Activated effector memory CD4-positive, alpha-beta T cell treated with Interleukin-2 at 50 U/mL for 16 hours (primary cell): ENCODE data around the gene PODXL.

Experiments used
- DNase-seq: peaks from one replicate; pipeline ENCODE4 v3.0.0-alpha.2; 2020

PODXL gene

DNA sequence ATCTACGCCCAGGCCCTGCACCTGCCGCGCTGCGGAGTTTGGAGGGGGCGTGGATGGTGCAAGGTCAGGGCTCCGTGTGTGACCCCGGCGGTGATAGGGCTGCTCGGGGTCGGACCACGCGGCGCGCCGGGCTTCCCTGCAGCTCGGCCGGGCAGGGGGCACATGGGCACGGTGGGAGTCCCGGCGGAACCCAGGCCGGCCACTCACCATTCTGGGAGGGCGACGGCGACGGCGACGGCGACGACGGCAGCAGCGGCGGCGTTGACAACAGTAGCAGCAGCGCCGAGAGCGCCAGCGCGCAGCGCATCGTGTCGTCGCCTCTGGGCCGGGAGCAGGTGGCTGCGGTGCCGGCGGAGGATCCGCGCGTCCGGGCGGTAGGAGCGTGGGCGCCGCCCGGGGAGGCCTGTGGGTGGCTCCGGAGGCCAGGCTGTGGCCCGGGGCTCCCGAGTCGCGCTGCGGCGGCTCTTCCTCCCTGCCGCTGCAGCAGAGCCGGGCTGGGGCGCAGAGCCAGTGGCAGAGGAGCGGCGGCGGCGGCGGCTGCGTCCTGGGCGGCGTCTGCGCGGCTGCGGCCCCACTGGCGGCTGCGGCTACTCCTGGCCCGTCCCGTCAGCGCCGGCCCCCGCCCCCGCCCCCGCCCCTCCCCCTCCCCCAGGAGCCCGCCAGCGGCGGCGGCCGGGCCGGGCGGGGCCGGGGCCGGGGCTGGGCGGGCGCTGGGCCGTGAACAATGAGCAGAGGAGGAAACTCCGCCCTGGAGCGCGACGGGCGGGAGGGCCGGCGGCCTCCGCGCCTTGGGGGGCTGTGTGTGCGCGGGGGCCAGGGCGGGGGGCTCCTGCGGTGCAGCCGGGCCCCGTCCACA, at the start of gene PODXL:
Gene PODXL (minus strand): TSS at position 576 of the 856 bp plus-strand sequence. CDS start 269 bp downstream, at position 307.
- peak; percentile 49 for DNase-seq

DNA sequence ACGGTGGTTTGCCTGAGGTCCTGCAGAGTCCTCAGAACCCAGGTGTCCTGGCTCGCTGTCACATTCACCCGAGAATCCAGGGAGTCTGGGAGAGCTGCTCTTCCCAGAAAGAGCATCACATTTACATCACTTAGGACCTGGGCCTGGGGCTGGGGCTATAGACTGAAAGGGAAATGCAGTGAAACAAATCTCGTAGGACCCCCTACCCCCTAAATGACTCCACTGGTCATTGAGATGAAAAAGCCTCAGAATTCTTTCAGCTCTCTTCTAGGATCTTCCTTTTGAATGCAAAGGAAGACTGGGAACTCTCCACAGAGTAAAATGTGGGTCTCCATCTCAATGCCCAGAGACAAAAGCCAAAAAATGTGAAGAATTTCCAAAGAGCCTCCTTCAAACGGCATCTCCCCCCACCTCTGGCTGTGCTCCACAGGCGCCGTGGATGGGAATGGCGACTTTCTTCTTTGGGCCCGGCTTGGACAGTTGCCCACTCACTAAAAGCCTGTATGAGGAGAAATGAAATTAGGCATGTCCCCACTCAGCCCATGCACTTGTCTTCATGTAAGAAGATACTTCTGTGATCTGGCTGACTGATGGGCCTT, 49.0 kb upstream of the PODXL start:
- no peak for DNase-seq

DNA sequence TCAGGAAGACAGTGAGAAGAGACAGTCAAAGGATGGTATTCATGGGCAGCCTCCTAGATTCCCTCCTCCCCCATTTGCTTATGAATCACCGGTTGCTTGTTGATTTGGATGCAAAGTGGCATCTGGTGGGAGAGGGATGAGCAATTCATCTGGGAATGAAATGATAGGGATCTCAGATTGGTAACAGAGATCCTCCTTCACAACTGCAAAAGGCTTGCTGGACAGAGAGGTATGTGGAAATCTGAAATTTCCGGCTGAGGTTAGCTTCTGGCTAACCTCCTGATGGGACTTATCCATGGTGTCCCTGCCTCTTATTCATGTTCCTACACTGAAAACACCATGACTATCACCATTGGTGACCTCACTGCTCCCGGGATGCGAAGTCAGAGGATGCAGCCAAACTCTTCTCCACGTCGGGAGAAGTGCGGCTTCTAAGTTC, 48.4 kb upstream of the PODXL start:
- no peak for DNase-seq

DNA sequence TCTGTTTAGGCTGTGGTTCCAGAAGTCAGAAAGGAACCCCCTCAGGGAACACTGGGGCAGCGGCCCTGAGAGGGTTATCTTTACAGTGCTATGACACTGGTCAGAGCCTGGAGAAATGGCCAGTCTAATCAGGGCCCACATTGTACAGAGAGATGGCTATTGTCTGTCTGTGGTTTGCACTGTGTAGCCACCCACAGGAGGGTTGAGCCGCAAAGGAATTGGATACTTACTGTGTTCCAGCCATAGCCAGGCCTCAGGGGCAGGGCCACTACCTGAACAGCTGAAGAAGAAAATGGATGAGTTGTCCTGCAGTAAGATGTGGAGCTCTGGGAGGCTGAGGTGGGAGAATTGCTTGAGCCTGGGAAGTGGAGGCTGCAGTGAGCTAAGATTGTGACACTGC, 47.5 kb upstream of the PODXL start:
- no peak for DNase-seq

DNA sequence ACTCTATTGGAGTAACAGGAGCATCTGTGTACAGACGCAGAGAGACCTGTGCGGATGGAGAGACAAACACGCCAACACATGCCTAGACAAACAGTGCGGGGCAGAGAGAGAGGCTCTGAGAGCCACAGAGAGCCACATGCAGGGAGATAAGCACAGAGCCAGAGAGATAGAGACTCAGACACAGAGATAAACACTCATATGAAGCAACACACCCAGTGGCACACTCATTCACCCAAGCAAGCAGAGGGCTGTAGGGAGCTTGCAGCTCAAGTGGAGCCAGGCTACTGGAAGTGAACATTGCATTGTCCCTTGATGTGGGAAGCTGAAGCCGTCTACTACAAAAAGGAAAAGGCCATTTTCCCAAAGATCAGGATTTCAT, 46.6 kb upstream of the PODXL start:
- DNase-seq: no peak

DNA sequence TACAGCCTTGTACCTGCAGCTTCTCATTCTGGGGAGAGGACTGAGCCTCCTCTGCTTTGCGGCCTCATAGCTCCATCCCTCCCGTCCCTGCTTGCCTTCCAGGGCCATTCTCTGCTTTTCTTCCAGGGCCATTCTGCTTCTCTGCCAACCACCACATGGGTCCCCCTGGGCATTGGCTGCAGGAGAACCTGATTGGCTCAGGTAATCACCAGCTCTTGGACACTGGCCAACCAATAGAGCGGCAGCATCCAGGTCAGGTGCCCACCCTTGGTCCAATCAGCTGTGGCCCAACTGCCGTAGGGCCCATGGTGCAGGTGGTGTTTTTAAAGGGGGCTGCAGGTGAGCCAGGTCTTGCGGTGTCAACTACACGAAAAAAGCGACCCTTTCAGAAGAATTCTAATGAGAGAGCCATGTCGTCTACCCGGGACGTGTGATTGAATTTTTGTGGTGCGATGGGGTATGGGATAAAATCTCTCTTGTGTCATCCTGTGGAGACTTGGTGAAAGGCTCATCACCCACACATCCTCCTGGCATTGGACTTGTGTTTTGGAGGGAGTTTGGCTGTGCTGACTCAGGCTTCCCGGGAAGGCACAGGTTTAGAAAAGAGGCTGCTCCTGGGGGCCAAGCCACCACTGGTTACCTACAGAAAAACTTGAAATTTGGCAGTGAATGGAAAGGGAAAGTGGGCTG, 46.0 kb upstream of the PODXL start:
- DNase-seq: no peak

DNA sequence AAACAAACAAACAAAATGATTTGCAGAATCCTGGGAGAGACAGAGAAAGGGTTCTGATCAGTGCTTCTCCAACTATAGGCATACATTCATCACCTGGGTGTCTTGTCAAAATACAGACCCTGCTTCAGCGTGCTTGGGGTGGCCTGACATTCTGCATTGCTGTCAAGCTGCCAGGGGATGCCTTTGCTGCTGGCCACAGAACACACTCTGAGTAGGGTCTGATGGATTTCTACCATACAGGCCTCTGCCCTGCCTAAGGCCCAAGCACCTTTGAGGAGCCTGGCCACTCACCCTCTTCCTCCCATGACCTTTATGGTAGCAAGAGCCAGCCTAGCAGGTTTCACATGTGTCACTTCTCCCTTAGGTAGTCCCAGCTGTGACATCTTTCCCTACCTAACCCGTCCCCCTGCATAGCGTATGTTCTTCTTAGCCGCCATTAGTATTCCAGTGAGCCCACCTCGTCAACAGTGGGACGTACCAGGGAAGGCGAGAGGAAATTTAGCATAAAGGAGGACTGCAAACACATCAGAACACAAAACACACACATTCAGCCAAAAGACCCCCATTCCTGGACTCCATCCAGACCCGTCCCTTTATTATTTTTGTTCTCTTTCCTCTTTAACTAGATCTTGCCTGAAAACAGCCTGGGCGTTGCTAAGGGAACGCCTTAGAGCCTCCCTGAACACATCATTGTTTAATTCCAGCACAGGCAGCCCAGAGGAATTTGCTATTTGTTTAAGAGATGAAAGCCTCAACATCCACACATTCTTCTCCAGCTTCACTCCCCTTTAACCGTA, 43.9 kb upstream of the PODXL start:
- no peak for DNase-seq

DNA sequence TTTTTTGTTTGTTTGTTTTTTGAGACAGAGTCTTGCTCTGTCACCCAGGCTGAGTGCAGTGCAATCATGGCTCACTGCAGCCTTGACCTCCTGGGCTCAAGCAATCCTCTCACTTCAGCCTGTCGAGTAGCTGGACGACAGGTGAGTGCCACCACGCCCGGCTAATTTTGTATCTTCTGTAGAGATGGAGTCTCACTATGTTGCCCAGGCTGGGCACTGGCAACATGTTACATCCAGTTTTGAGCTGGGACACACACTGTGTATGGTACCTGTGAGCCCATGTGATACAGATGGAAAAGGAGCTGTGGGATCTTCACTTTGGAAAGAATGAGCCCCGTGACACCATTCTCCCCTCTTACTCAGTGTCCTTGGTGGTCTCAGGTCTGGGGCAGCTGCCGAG, 40.4 kb upstream of the PODXL start:
- DNase-seq: no peak

DNA sequence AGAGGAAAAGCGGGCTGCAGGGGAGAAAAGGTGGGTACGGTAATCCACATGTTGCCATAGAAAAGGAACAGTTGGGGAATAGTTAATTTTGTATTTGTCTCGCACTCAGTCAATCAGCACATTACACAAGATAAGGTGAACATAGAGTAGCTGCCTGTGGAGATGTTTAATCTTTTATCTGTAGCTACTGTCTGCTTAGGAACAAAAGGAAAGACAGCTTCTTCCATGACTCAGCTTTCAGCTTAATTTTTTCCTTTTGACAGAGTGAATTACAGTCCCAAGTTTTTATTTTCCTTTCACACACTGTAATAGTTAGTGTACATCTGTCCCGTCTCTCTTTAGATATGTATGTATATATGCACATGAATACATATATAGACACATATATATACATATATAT, 39.3 kb upstream of the PODXL start:
- DNase-seq: no peak

DNA sequence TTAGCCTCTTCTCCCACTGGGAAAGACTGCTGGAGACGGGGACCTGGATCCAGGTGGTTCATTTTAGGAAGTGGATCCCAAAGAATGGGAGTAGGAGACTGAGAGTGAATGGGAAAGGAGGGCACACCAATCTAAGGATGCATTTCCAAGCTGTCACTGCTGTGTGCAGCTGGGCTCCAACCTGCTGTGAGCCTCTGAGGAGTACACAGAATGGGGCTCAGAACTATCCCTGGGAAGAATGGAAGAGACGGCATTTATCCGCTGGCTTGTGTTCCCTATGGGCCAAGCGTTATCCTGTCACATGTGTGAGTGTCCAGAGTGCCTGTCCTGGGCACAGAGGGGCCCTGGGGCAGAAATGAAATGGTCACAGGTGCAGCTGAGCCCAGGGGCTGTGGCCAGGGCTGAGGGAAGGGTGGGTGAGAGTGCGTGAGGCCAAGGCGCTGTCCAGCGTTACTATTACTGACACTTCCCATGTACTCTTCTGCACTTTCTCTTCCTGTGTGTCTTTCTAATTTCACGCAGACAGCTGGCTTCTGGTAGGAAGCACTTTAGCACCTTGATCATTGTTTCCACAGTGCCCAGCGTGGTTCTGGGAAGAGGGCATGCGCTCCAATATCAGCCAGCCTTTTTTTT, 35.4 kb upstream of the PODXL start:
- no peak for DNase-seq

DNA sequence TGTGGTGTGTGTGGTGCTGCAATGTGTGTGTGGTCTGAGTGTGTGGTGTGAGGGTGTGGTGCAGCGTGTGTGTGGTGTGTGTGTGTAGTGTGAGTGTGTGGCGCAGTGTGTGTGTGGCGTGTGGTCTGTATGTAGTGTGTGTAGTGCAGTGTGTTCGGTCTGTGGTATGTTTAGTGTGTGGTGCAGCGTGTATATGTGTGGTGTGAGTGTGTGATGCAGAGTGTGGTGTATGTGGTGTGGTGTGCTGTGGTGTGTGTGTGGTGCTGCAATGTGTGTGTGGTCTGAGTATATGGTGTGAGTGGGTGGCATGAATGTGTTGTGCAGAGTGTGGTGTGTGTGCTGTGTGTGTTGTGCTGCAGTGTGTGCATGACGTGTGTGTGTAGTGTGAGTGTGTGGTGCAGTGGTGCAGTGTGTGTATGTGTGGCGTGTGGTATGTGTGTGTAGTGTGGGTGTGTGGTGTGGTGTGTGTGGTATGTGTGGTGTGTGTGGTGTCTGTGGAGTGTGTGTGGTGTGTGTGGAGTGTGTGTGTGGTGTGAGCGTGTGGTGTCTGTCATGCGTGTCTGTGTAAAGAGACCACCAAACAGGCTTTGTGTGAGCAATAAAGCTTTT, 31.0 kb upstream of the PODXL start:
- DNase-seq: no peak

DNA sequence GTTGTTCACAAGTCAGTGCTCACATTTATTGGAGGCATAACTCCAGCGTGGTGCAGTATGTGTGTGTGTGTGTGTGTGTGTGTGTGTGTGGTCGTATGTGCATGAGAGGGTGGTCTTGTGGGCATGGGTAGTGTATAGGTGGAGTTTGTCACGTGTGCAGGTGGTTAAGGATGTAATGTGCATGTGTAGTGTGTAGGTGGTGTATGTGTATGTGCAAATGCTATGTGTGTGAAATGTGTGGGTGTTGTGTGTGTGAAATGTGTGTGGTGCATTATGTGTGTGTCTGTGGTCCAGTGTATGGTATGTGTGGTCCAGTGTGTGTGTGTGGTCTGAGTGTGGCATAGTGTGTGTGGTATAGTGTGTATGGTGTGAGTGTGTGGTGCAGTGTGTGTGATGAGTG, 30.3 kb upstream of the PODXL start:
- no peak for DNase-seq

DNA sequence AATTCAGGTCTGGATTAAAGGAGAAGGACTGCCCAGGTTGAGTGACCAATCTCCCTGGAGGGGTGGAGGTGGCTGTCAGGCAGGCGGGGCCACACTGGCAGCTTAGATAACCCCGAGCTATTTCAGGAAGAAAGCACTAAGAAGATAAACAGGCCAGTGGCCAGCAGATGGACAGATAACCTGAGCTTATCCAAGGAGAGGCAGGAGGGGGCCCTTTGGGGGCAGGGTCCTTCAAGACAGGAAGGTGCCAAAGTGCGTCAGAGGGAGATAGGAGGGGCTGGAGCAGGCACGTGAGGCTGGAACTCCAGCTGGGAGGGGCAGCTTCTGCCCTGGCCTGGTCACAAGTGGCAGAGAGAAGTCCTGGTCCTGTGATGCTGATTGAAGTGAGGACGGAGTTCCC, 29.8 kb upstream of the PODXL start:
- no peak for DNase-seq

DNA sequence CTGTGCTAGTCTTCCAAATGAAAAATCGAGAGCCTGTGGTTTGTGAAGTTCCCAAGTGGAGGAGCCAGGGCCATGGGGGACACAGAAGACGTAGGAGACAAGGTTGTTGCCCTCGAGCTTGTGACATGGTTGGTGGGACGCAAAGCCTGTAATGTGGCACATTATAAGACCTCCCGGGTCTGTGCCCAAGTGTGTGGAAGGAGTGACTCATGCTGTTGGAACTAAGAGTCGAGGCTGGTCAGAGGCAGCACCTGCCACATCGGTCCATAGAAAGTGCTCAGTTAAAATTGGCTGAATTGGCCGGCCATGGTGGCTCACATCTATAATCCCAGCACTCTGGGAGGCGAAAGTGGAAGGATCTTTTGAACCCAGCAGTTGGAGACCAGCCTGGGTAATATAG, 27.0 kb upstream of the PODXL start:
- DNase-seq: no peak

DNA sequence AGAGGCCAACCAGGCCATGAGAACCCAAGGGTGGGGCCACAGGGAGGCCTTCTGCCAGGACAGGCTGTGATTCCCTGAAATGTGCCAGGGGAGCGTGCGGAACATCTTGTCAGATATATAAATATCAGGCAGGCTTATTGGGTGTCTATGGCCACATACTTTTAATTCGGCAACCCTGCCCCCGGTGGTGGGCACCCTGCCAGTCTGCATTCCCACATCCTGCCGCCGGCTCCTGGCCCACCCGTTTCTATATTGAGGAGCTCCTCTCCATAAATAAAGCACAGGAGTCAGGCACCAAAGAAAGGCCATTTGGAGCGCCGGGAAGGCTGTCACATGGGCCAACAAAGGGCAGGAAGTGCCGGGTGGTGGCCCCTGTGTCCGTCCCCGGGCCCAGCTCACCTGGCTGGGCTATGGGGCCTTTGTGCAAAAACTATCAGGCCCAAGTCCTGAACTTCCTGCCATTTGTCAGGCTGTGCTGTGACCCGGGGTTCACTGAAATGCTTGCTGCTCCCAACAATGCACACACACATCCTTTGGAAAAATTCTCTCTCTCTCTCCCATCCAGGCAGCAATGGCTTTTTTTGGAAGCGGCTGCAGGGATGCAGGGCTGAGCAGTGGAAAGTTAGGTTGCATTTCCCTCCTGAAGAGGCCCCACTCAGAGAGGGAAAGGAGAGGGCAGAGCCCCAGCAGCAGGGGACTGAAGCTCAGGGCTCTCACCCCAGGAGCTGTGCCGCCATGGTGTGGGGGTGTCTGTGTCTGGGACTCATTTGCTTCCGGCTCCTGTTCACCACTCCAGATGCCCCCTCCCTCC, 25.0 kb upstream of the PODXL start:
- no peak for DNase-seq

DNA sequence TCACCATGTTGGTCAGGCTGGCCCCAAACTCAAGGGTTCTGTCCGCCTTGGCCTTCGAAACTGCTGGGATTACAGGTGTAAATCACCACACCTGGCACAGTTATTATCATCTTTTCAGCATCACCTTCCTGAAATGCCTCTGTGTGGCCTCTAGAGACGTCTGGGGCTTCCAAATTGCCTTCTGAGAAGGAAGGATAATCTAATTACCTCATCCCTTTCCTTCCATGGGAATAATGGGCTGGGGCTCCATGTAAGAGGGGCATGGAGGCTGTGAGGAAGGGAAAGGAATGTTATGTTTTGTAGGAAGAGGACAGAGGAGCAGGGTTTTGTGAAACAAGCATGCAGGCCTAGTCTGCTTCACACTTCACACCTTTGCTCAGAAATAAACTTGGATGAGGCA, 22.2 kb upstream of the PODXL start:
- no peak for DNase-seq

DNA sequence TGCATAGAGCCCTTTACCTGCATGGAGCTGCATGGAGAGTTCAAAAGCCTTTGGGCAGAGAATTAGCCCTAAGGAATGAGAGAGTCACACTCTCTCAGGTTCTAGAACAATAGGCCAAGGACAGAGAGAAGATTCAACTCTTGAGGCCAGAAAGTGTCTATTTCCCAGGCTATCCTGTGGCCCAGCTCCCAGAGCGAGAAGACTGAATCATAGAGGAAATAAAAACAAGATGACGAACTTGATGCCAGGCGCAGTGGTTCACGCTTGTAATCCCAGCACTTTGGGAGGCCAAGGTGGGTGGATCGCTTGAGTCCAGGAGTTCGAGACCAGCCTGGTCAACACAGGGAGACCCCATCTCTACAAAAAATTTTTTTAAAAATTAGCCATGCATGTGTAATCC, 18.3 kb upstream of the PODXL start:
- DNase-seq: no peak

DNA sequence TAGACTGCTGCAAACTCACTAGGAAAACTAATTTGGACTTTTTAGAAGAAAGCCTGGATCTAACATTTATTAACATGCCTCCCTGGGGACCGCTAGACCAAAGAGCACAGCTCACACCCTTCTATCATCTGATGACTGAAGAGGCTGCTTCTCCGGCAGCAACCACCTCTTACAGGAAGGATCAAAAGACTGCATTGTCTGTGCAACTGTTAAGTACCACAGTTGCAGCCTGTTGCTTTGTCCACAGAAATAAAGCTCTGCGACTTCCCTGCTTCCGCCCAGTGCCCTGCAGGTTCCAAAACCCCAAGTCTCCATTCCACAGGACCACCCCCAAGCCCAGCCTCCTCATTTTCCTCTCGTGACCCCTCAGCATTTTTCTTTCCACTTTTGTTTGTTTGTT, 14.0 kb upstream of the PODXL start:
- DNase-seq: no peak

DNA sequence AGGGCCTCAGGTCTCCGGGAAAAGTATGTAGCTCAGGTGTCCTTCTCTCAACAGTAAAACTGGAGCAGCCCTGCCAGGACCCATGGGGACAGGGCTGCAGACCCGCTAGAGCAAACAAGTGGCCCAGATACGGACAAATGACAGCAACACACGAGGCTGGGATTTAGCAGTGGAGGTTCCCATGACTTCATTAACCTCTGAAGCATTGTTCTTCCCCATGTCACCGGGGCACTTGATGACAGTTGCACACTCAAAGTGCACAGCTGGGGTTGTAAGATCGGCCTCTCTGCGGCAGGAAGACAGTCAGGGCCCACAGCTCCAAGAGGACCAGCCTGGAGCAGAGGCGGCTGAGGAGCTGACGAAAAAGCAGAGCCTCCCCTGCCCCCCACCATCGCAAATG, 12.5 kb upstream of the PODXL start:
- no peak for DNase-seq

DNA sequence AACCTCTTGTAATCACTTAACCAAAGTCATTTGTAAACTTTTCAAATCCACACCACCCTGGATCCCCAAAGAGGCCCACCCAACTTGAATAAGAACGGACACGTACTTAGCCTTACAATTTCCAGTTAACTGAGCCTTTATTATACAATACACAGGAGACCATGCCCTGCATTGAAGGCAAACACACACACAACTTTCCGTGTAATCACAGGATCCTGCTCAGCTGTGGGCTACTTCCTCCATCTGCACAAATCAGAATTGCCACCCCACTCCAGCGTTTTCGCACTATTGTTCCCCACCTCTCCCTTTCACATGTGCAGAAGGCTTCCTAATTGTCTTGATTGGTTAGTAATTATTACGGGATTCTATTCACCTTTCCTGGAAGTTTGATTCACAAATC, 12.1 kb upstream of the PODXL start:
- no peak for DNase-seq

DNA sequence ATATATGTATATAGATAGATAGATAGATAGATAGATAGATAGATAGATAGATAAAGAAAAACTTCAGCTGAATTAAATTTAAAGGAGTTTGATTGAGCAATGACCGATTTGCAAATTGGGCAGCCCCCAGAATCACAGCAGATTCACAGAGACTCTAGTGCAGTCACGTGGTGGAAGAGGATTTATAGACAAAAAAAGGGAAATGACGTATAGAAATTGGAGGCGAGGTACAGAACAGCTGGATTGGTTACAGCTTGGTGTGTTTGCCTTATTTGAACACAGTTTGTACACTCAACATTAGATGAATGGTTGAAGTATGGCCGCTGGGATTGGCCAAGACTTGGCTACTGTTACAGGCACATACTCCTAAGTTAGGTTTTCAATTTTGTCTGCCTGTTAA, 8.2 kb upstream of the PODXL start:
- DNase-seq: no peak
